Erythroblast (primary cell): ENCODE results near the gene METTL14.

ENCODE experiments used
- DNase-seq, 2 experiments: peaks; one replicate each; lab custom pipeline; 2025; lab: John Stamatoyannopoulos, UW
- GATA1 ChIP-seq: IDR thresholded peaks from 2 replicates; pipeline ENCODE4 v1.6.1; 2011; ENCODE audit warnings: low read depth, mild to moderate bottlenecking, control low read depth, low read length, moderate library complexity
- POLR2A ChIP-seq: IDR thresholded peaks from 2 replicates; pipeline ENCODE4 v1.6.1; 2011; ENCODE audit warnings: mild to moderate bottlenecking, low read length

Gene METTL14

DNA sequence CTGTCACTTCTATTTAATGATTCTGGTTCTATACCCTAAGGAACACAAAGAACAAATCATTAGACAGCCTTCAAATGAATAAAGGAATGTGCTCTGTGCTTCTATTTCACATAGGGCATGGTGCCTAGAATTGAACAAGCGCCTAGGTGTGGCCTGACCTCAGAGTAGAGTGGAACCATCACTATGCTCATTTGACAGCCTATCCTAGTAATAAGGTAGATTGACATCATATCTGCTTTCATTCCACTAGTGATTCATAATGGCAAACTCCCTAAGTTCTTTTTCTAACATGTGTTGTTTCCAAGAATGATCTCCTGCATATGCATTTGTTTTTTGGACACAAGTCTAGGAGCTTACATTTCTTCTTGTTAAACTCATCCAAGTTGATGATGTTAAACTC lies 36.6 kb downstream of the METTL14 start:
- no peak for DNase-seq

DNA sequence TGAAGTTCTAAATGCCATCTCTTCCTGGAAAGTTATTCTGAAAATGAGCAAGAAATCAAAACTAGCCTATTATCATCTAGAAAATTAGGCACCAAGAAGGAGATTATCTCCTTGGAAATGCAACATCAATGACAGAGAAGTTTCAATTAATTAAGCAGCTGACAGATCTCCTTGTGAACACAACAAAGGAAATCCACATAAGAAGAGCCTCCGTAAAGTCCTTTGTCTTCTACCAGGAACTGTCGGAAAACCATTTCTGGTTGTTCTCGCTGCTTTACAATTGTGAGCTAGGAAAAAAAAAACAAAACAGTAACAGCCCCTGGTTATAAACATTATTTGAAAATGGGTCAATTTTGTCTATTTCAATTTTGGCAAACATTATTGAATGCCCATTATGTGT lies 38.2 kb downstream of the METTL14 start:
- TF ChIP-seq POLR2A = no peak
- TF ChIP-seq GATA1 = no peak
- DNase-seq = no peak

More for the DNA sequence above, 36.6 kb downstream of the METTL14 start:
- TF ChIP-seq GATA1 (no peak), POLR2A (no peak)

DNA sequence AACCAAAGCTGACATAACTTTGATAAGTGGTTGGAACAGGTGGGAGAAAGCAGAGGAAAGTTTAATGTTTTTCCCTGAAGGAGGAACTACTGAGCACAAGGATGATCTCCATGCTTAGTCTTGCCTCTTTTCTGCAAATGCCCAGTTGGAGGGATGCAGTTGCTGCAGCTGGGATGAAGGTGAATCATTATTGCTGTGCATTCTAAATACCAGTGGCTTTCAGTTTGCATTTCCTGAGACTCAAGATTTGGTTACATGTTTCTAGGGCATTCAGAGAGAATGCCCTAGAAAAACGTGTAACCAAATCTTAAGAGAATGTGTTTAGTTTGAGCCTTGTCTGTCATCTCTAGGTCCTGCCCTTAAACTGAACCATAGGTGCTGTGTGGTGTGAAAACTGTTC lies 42.2 kb downstream of the METTL14 start:
- no peak for DNase-seq
- TF ChIP-seq GATA1 (no peak), POLR2A (no peak)

DNA sequence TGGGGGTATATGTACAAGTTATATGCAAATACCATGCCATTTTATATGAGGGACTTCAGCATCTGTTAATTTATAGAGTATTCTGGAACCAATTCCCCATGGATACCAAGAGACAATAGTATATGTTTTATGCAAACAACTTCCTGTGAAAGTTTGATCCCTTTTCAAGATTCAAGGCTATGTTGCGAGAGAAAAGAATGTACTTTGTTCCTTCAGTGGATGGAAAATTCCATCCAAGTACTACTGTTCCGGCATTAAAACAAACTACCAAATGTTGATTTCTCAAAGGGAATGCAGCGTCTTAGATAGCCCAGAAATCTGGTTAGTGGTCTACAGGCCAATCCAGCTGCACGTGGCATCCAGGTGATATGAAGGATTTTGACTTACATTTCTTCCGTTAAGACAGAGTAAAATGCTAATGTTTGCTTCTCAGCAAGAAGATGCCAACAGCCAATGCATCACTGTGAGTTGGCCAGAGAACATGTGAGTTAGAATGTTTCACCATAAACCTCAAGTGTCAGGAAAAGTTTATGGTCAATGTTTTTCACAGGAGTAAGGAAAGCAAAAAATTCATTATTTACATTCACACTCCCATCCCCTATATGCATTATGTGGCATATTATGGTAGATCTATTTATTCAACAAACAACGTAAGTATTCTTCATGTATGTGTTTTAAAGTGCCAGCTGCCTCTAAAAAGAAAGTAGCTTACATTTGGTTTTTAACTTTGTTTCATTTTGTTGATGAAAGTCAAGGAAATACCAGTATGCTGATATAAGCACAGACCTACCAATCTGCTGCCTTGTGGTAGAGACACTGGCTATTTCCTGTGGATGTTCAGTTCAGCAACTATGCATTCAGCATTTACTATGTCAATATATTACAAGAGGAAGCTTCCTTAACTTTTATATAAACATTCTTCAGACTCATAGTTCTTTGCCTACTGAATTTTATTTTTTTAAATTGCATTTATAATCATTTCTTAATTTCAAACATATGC lies 44.4 kb downstream of the METTL14 start:
- DNase-seq = no peak
- TF ChIP-seq GATA1 (no peak), POLR2A (no peak)

DNA sequence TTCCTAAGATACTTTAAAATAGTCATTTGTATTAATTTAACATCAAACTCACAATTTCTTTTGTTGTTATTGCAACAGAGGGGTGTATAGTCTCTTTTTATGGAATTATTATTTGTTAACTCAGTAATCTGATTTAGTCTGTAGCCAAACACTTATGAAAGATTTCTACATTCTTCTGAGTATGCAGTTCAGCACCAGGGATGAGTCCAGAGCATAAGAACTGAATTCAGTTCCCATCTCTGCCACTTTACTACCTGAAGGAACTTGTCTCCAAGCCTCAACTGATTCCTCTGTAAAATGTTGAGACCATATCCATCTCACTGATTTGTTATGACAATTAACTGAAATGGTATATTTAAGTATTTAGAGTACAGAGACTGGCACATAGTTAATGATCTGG lies 45.5 kb downstream of the METTL14 start:
- no peak for TF ChIP-seq POLR2A
- no peak for TF ChIP-seq GATA1
- no peak for DNase-seq

DNA sequence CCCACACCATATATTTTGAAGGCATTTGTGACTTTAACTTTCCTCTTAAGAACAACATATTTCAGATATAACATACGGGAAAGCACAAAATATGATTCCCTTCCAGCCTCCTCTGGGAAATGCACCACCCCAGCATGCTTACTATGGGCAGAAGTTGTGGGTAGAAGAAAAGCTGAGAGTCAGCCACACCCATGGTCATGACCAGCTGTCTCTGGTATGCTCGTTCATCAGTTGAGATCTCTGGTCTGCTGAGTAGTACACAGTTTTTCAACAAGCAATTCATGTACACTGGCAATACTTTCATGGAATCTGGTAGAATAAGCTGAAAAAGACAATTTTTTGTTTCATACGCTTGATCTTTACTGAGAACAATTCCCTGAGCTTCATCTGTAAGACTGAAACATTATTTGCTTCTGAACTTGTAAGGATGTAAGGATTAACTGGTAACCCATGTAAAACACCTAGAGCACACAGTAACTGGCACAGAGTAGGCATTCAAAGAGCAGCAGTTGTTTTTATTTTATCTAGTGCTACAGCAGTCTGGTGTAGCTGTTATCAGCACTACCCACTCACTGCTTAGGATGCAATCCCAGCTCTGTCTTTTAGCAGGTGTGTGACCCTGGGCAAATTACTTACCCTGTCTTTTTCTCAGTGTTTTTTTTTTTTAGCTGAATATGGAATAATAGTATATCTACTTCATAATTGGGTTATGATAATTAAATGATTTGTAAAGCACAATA lies 47.6 kb downstream of the METTL14 start:
- TF ChIP-seq GATA1 (no peak), POLR2A (no peak)
- peak; percentile 60 to 78 for DNase-seq

DNA sequence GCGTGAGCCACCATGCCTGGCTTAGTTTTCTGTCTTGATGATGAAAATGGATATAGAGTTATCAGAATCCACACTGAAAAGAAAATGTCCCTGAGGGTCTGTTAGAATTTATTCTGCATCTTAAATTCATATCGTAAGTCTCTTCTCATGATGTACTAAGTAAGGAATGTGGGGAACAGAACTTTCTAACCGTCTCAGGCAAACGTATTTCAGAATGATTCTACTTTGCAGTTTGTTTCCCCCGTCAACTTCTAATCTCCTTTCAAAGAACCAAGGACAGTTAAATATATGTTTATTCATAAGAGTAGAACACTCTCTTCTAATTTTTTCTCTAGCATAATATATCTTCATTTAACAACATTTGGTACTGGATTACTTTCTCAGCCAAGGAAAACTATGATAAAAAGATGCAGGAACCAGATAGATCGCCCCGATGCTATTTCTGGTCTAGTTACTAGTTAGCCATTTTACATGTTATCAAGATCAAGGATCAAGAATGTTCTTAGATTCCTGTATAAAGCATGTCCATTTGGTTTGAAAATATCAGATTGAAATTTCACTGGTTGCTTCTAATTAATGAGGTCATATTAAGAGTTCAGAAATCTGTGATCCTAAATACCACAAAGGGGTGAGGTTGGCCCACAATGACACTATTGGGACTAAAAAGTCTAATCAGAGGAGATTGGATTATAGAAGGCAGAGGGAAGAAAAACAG lies 49.5 kb downstream of the METTL14 start:
- TF ChIP-seq POLR2A = no peak
- no peak for TF ChIP-seq GATA1
- DNase-seq = no peak

DNA sequence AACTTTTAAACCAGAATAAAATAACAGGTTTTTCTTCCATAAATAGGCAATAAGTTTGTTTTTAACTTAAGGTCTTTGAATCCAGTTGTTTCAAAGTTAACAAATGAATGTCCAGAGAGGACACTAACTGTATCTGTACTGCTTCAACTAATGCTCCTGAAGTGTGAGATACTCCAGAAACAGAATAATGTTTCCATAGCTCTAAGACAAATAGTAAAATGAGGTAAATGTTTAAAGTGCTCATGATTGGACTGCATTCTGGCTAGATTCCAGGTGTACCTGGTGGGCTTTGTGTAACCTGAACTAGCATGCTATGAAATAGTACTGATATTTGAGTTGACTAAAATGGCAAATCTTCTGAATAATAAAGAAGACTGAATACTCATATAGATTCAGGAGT lies 51.7 kb downstream of the METTL14 start:
- TF ChIP-seq GATA1 = no peak
- no peak for TF ChIP-seq POLR2A
- DNase-seq = no peak

DNA sequence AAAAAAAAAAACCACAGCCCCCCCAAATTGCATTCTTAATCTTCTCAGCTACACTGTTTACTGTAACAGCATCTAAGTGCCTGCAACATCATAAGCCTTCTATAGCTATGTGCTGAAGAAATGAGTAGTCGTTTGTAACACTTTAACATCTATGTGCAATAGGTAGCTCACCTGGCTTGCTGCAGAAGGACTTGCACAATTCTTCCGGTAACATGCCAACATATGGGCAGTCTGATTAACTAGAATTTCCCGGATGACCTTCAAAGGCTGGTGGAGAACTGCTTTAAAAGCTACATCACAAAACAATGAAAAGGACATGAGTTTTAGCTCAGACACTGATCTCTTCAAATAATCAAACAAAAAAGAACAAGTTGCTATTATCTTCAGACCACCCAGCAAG lies 52.9 kb downstream of the METTL14 start:
- TF ChIP-seq GATA1 (no peak), POLR2A (no peak)
- no peak for DNase-seq

DNA sequence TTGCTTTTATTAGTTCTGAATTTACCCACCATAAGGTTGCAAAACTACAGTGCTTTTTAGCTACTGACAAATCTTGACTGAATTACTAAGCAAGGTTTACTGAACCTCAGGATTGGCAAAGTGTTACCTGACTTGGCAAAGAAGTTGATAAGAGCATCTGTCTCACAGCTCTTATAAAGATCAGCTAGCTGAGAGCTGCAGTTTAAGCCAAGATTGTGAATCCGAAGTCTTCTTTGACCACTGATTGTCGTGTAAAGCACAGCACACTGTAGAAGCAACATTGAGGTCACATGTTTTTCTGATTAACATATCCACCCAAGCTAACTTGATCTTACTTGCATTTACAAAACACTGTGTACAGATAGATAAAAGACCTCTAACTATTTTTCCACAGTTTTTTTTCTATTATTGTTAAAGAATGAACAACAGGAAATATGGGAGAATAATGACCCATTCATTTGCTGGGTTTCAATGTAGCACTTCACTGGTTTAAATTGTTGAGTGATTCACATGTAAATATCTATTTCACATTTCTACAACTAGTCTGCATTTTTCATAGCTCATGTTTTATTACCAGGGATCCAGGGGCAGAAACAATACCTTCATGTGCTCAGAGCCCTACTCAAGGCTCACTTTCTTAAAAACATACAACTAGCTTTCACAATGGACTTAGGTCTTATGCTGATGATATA lies 54.0 kb downstream of the METTL14 start:
- DNase-seq = no peak
- TF ChIP-seq GATA1 = no peak
- no peak for TF ChIP-seq POLR2A

DNA sequence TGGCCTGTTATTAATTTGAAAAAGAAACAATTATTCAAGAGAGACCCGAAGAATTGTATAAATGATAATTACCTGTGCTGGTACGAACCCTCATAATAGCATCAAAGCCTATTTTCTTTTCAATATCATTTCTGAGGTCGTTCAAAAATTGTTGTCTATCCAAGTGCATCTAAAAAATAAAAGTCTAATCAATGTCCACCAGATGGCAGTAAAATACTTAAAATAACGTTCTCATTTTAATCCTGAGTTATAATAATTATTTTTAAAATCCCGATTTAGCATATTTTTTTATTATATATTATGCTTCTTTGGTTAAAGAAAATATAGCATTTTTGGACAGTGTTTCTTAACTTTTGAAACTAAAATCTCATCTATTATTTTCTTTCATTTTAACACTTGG lies 55.7 kb downstream of the METTL14 start:
- DNase-seq = peak; percentile 9 to 46
- no peak for TF ChIP-seq GATA1
- TF ChIP-seq POLR2A = no peak

DNA sequence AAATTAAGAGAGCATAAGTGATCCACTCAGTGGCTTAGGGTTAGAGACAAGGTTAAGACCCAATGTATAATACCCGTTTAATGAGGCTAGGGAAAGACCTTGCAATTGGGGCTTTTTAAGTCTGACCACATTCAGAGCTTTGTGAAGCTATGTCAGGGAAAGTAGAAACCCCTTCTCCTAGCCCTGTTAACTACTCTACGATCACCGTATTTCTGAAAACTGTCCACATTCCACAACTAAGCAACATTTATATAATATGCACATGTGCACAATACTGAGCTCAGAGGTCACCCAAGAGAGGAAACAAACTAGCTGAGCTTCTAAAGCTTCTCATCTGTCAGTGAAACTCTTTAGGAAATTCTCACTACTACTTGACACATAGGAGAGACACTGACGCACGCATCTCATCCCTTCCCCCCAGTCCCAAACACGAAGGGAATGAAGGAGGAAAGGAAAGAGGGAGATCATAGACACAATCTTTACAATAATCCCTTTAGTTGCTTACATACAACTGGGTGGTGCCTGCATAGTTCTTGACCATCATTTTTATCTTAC lies 56.2 kb downstream of the METTL14 start:
- TF ChIP-seq POLR2A = no peak
- TF ChIP-seq GATA1 = no peak
- no peak for DNase-seq

DNA sequence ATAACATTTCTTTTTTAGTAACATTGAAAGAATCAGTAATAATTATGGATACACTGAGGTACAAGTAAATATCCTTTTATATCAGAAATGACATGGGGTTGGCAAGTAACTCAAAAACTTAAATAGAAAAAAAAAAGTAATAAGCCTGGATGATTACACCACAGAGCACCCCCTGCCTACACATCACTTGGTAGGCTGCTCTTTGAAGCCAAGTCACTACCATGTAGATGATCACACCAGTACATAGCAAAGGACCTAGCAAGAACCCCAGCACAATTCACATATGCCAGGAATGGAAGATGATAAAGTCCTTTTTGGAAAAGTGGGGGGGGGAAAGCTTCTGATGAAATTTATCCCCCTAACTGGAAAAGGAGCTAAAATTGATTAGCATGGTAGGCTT lies 56.9 kb downstream of the METTL14 start:
- no peak for DNase-seq
- TF ChIP-seq POLR2A (no peak), GATA1 (no peak)
